ENCODE measurements around the gene SPIB.

SPIB gene

GRCh38 chr19:50414864-50415660, 3.7 kb upstream of the SPIB start (continued):
- no peak for TF ChIP-seq ZNF70 (CRISPR knock-in tag; IDR thresholded peaks at IDR 0.05)
- TF ChIP-seq, protein P1, sequence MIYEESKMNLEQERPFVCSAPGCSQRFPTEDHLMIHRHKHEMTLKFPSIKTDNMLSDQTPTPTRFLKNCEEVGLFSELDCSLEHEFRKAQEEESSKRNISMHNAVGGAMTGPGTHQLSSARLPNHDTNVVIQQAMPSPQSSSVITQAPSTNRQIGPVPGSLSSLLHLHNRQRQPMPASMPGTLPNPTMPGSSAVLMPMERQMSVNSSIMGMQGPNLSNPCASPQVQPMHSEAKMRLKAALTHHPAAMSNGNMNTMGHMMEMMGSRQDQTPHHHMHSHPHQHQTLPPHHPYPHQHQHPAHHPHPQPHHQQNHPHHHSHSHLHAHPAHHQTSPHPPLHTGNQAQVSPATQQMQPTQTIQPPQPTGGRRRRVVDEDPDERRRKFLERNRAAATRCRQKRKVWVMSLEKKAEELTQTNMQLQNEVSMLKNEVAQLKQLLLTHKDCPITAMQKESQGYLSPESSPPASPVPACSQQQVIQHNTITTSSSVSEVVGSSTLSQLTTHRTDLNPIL (CRISPR knock-in tag; IDR thresholded peaks at IDR 0.05; ENCODE audit: low read depth) = no peak
- no peak for TF ChIP-seq ESRRG (CRISPR knock-in tag; IDR thresholded peaks at IDR 0.05)
- TF ChIP-seq ZFP30 (CRISPR knock-in tag; IDR thresholded peaks at IDR 0.05) = no peak

DNA sequence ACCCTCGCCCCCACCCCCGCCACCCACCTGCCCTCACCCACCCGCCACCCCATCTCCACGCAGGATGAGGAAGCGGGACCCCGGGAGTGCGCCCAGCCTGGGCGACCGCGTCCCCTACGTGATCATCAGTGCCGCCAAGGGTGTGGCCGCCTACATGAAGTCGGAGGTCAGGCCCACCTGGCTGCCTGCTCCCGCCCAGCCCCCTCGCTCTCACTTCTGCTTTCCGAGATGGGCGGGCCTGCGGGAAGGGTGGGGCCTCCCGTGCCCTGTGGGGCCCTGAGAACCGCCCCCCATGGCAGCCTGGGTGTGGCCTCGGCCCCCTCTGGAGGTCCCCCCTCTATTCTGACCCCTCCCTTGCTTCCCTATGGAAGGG, 3.1 kb upstream of the SPIB start:
- no peak for ATAC-seq
- TF ChIP-seq TCF4 (CRISPR knock-in tag; IDR thresholded peaks at IDR 0.05; ENCODE audit: borderline replicate concordance) = no peak
- TF ChIP-seq CSRNP3 (CRISPR knock-in tag; IDR thresholded peaks at IDR 0.05) = no peak

DNA sequence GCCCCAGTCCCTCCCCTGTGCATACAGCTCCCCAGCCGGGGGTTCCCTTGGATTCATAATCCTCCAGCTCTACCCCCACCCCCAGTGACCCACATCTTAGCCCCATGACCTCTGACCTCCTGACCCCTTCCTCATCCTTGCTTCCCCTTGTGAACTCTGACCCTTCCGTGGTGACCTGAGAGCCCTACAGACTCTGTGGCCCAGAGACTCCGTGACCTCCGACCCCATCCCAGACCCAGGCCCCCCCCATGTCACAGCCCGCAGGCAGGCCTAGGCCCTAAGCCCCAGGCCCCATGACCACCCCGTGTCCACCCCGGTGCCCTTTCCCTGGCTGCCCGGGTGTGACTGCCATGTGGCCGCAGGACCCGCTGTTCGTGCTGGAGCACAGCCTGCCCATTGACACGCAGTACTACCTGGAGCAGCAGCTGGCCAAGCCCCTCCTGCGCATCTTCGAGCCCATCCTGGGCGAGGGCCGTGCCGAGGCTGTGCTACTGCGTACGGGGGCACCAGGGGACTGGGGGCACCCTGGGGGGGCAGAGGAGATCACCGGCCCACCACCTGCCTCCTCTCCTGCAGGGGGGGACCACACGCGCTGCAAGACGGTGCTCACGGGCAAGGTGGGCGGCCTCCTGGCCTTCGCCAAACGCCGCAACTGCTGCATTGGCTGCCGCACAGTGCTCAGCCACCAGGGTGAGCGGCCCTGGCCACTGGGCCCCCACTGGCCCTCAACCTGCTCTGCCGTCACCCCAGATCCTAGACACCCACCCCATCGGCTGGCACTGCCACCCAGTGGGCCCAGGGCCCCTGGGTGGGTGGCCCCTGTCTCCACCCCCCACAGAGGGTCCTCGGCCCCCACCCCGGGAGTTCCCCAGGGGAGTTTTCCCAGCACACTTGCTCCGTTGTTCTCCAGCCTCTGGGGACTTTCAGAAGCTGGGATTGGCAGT, 2.4 kb upstream of the SPIB start:
- TF ChIP-seq PPARA (CRISPR knock-in tag; IDR thresholded peaks at IDR 0.05; ENCODE audit: borderline replicate concordance) (no peak), TSHZ2 (CRISPR knock-in tag; IDR thresholded peaks at IDR 0.05) (no peak), CSDC2 (CRISPR knock-in tag; IDR thresholded peaks at IDR 0.05) (no peak), CSRNP3 (CRISPR knock-in tag; IDR thresholded peaks at IDR 0.05) (no peak), TCF4 (CRISPR knock-in tag; IDR thresholded peaks at IDR 0.05; ENCODE audit: borderline replicate concordance) (no peak), GLIS3 (CRISPR knock-in tag; IDR thresholded peaks at IDR 0.05) (no peak), ZNF70 (CRISPR knock-in tag; IDR thresholded peaks at IDR 0.05) (no peak), POU6F1 (CRISPR knock-in tag; IDR thresholded peaks at IDR 0.05; ENCODE audit: borderline replicate concordance, low read depth) (no peak), PATZ1 (CRISPR knock-in tag; IDR thresholded peaks at IDR 0.05; ENCODE audit: borderline replicate concordance) (no peak), ISL1 (CRISPR knock-in tag; IDR thresholded peaks at IDR 0.05) (no peak), ZFP30 (CRISPR knock-in tag; IDR thresholded peaks at IDR 0.05) (no peak), OSR1 (CRISPR knock-in tag; IDR thresholded peaks at IDR 0.05) (no peak)
- no peak for ATAC-seq
